Measurements from ENCODE around the gene RAD23B.

The RAD23B gene

DNA sequence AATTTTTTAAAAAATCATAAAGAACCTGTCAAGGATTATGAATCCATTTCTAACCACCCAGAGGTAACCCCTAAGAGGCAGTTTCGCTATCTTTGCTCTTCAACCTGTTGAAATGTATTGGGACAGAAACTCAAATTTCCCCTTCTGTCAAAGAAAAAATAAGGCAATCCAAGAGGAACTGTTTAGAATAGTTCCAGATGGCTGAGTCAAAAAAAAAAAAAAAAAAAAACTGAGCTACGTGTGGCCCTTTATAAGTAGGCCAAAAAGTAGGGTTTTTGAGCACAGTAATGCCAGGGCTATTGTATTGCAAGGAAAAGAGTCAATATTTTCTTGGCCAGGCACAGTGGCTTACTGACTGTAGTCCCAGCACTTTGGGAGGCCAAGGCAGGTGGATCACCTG is 94.9 kb downstream of the RAD23B start:
- no peak for DNase-seq (ENCODE audit: low spot score)
- TF ChIP-seq, protein P1, sequence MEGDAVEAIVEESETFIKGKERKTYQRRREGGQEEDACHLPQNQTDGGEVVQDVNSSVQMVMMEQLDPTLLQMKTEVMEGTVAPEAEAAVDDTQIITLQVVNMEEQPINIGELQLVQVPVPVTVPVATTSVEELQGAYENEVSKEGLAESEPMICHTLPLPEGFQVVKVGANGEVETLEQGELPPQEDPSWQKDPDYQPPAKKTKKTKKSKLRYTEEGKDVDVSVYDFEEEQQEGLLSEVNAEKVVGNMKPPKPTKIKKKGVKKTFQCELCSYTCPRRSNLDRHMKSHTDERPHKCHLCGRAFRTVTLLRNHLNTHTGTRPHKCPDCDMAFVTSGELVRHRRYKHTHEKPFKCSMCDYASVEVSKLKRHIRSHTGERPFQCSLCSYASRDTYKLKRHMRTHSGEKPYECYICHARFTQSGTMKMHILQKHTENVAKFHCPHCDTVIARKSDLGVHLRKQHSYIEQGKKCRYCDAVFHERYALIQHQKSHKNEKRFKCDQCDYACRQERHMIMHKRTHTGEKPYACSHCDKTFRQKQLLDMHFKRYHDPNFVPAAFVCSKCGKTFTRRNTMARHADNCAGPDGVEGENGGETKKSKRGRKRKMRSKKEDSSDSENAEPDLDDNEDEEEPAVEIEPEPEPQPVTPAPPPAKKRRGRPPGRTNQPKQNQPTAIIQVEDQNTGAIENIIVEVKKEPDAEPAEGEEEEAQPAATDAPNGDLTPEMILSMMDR (IDR thresholded peaks at IDR 0.05; ENCODE audit: extremely low read depth, insufficient read depth, missing control alignments): no peak
- in situ Hi-C loops (cut with MboI; ENCODE audit: low pct_unique_long_range_greater_than_20kb, low sequenced_read_pairs, unreplicated experiment): no loop called here

Data from GM13977 (cell line).